NCI-H2196 (cell line): ENCODE measurements around the gene MAP1B.

Experiments
- DNase-seq: peaks from one replicate; lab custom pipeline; 2025; ENCODE audit not compliant: unreplicated experiment; lab: John Stamatoyannopoulos, UW

MAP1B gene

GRCh38 chr5:72130351-72130761 is 23.1 kb downstream of the MAP1B start:
- no peak for DNase-seq

- DNase-seq, result no peak
These were observed 26.1 kb downstream of the MAP1B start for GRCh38 chr5:72133212-72133990.

- no peak for DNase-seq
These were observed 27.1 kb downstream of the MAP1B start for GRCh38 chr5:72134226-72134899.

DNA sequence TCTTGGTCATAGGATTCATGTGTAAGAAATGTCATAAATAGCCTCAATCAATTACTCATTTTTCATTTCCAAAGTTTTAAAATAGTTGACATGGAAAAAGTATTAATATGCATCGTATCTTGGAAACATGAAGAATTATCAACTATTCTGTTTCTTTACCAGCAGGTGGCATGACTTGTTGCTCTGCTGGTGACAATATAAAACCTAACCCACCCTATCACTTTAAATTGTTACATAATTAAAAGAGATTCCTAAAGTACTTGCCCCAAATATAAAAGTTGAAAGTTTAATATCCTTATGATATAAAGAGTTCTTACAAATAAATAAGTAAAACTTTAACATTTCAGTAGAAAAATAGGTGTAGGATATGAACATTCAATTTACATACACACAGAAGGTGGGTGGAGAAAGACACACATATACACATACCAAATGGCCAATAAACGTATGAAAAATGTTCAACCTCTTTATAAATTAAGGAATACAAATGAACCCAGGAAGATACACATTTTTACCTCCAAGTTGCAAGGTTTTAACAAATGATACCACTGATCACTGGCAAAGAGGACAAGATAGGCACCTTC is 30.6 kb downstream of the MAP1B start:
- no peak for DNase-seq

- DNase-seq, result no peak
These were observed 31.8 kb downstream of the MAP1B start for GRCh38 chr5:72138943-72139521.

GRCh38 chr5:72140711-72141110 is 33.4 kb downstream of the MAP1B start:
- no peak for DNase-seq

GRCh38 chr5:72141440-72142355 is 34.4 kb downstream of the MAP1B start:
- no peak for DNase-seq

DNA sequence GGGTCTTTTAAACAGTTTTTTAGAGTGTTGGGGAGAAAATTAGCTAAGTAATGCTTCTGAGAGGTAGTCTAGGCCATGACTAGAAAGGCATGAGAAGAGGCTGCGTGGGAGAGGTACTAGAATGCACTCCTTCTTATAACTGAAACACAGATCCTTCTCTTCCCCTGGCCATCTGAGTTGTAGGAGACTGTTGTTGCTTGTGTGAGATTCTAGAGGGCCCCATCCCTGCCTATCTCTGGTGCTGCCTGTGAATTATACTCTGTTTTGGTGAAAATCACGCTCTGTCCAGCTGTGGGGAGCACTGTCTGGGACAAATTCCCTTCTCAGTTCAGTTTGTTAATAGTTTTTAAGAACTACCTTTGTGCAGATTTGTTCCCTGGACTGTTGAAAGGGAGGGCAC is 37.5 kb downstream of the MAP1B start:
- no peak for DNase-seq

GRCh38 chr5:72145348-72145747 is 38.1 kb downstream of the MAP1B start:
- no peak for DNase-seq

DNA sequence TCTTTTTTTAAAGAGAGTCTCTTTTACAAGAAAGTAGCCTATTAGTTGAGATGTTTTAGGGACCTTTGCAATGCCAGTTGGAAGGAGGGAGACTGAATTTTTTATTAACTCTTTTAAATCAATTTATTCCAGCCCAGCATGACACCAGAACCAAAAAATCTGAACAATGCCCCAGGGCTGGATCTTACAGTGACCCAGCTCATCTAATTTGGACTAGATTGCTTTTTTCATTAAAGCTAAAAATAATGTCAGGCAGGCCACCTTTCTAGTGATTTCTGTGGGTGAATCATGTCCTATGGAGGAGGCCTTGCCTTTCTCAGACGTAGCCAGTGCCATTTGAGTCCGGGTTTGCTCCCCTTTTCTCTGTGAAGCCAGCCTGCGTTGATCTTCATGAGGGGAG is 38.8 kb downstream of the MAP1B start:
- DNase-seq, result no peak

DNA sequence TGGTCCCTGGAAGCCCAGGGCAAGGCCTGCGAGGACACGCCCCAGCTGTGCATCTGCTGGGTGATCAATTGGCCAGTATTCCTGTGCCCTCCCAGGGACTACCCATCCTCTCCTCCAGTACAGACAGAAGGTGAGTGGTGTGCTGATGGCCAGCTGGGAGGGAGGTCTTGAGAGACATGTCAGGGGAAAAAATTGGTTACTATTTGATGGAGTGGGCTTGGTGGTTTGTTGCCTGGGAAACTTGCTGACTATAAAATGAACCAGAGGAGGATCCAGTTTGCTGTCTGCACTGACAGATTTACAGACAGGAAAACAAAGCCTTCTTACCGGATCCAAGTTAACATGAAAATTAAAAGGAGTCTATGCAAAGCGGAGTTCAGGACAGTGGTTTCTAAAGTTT is 40.3 kb downstream of the MAP1B start:
- DNase-seq, result no peak

DNA sequence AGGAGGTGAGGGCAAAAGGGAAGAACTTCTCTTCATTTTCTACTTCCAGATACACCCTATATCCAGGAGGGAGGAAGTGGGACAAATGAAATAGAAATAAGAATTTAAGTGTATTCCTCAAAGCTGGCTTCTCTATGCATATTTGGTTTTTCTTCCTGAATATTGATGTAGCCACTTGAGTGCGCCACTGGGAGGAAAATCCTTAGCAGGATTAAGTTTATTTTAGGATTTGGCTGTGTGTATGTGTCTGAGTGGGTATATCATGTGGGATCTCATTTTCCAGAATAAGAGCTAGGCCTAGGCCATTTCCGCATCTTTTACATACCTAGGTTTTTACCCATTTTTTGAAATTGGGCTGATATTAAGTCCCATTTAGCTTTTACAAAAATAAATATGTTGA is 42.5 kb downstream of the MAP1B start:
- no peak for DNase-seq

GRCh38 chr5:72151169-72151568 is 43.9 kb downstream of the MAP1B start:
- no peak for DNase-seq

DNA sequence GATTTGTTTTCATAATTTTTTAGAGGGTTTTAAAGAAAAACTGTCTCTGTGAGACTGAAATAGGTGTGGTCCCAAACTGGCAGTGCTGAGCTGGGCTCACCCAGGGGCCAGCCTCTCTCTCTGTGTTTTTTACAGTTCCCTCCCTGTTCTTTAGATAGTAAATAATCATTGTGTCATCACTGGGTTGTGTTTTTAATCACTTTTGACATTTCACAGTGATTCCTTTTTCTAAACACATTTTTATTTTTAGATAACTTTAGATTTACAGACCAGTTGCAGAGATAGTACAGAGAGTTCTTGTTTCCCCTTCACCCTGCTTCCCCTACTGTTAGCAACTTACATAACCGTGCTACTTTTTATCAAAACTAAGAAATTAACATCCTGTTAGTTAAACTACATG is 44.4 kb downstream of the MAP1B start:
- no peak for DNase-seq

DNA sequence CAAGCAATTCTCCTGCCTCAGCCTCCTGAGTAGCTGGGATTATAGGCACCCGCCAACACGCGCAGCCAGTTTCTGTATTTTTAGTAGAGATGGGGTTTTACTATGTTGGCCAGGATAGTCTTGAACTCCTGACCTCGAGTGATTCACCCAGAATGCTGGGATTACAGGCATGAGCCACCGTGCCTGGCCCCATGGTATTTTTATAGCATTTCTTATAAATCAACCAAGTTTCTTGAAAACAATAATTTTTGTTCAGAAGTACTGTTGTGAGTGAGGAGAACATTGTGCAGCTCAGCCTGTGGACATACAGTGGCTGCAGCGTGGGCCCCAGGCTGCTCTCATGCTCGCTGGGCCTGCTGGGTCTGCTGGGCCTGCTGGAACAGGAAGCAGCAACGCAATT is 45.3 kb downstream of the MAP1B start:
- no peak for DNase-seq

GRCh38 chr5:72153551-72153950 is 46.3 kb downstream of the MAP1B start:
- no peak for DNase-seq

DNA sequence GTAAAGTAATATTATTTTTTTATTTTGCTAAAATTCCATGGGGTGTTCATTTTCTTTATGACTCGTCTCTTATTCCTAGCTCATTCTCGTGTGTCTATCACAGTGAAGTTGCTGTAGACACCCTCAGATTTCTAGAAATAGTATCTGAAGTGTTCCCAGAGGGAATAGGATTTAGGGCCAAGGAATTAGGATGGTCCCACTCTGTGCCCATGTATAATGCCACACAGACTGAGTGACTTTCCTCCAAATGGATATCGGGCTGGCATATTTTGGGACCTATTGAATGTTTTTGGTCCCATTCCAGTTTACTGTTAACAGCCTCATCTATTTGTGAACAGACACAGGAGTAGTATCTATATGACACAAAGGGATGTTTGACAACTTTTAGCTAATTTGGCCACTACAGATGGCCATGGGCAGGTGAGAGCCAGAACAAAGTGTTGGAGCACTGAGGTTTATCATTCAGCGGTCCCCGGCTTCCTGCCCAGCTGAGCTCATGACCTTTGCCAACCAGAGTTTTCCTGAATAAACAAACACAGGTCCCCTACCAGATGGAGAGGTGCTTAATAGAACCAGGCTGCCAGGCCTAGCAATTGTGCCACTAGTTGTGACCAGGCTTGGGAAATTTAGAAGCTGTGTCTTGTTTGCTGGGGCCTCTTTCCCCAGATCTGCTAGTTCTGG is 46.9 kb downstream of the MAP1B start:
- no peak for DNase-seq

DNA sequence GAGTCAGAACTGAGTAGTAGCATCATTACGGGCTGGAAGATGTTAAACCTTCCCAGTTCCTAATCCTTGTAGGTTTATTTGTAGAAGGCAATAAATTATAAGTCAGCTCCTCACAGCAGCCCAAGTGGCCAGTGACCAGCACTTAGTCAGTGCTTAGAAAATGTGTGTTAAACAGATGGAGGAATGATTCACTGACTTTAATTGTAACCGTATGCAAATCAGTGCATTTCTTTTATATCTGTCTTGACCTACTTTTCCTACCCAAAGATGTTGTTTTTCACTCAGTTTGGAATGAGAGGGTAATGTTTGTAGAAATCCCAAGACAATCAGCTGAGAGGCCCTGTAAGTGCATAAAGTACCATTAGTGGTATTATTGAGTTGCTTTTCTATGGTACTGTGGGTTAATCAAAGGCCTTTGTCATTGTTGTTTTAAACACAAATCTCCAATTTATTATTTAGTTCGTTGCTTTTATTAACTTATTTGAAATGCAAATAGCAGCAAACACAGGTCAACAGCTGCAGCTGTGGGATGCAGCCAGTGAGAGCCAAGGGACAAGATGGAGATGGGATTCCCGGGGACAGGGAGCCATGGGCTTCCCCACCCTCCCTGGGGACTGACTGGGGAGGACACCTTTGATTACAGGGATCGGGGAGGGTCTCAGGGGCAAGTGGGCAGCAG is 49.8 kb downstream of the MAP1B start:
- no peak for DNase-seq

DNA sequence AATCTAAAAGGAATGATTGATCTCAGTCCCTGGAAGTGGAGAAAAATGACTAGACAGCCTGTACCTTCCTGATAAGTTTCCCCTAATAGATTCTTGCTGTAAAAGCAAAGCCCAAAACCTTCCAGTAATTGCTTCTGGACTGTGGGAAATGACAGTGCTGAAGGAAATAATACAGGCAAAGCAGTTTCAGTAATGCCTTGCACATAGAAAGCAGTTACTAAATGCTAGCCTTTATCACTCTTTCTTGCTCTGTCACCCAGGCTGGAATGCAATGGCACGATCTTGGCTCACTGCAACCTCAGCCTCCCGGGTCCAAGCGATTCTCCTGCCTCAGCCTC is 50.3 kb downstream of the MAP1B start:
- DNase-seq, result no peak

DNA sequence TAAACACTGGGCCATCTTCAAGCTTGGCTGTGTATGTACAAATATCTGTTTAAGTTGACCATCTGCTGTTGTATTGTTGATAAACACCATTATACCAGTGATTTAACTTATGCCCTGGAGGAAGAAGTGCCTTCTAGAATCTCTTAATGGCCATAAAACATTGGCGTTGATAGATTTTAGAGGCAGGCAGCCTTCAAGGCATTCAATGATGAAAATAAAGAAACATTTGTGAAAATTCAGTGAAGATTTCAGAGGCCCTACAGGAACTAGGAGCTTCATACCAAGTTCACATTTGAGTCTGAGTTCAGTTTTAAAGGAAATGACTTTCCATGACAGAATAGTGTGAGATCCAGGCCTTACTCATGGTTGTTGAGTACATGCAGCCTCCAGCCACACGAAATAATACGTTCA is 52.2 kb downstream of the MAP1B start:
- no peak for DNase-seq
